ENCODE measurements around the gene FNDC3B.

GRCh38 chr3:172072543-172072942 lies 33.2 kb downstream of the FNDC3B start:
- no peak for TF ChIP-seq CTCF (IDR thresholded peaks at IDR 0.05)
- TF ChIP-seq POLR2A (IDR thresholded peaks at IDR 0.05): no peak

Data from vagina (tissue), 2 donors.